ENCODE results near the gene PIK3CB. TPM values are rescaled to one million over a fixed set of nuclear protein-coding genes. Genes with fewer than 3 reads are reported as not detected.
"Not testable (repeated sequence)": the region's sequence is repeated elsewhere in the genome, so short reads cannot be mapped to it uniquely, and the experiment has no call there.

Gene PIK3CB
- total RNA-seq, 1 donor from 2014 or later, result 26.1 TPM

GRCh38 chr3:138696666-138697370 is 137.9 kb downstream of the PIK3CB start:
- no peak for DNase-seq (ENCODE audit: low spot score)
- intact Hi-C loops (cut with DNase I), result no loop called here

GRCh38 chr3:138694287-138695007 is 140.3 kb downstream of the PIK3CB start:
- intact Hi-C loops (cut with DNase I), result no loop called here
- no peak for DNase-seq (ENCODE audit: low spot score)

GRCh38 chr3:138692152-138692551 is 142.6 kb downstream of the PIK3CB start:
- intact Hi-C loops (cut with DNase I), result no loop called here
- no peak for DNase-seq (ENCODE audit: low spot score)

GRCh38 chr3:138691351-138691750 is 143.4 kb downstream of the PIK3CB start:
- DNase-seq (ENCODE audit: low spot score), result no peak
- intact Hi-C loops (cut with DNase I), result no loop called here

- intact Hi-C loops (cut with DNase I), result no loop called here
These were observed 144.7 kb downstream of the PIK3CB start for GRCh38 chr3:138690036-138690435.

GRCh38 chr3:138688871-138689299 is 145.8 kb downstream of the PIK3CB start:
- intact Hi-C loops (cut with DNase I), result no loop called here
- DNase-seq (ENCODE audit: low spot score), result no peak

More at GRCh38 chr3:138690036-138690435, 144.7 kb downstream of the PIK3CB start:
- no peak for DNase-seq (ENCODE audit: low spot score)

- intact Hi-C loops (cut with DNase I), result no loop called here
- DNase-seq (ENCODE audit: low spot score), result no peak
These were observed 147.5 kb downstream of the PIK3CB start for GRCh38 chr3:138687236-138687635.

- DNase-seq (ENCODE audit: low spot score), result no peak
- intact Hi-C loops (cut with DNase I), result no loop called here
These were observed 147.9 kb downstream of the PIK3CB start for GRCh38 chr3:138686771-138687221.

GRCh38 chr3:138684396-138684795 is 150.3 kb downstream of the PIK3CB start:
- no peak for DNase-seq (ENCODE audit: low spot score)
- intact Hi-C loops (cut with DNase I), result no loop called here

- intact Hi-C loops (cut with DNase I), result no loop called here
- no peak for DNase-seq (ENCODE audit: low spot score)
These were observed 152.1 kb downstream of the PIK3CB start for GRCh38 chr3:138682648-138683047.

GRCh38 chr3:138681463-138682220 is 153.1 kb downstream of the PIK3CB start:
- intact Hi-C loops (cut with DNase I), result no loop called here
- no peak for DNase-seq (ENCODE audit: low spot score)

- DNase-seq (ENCODE audit: low spot score); intact Hi-C loops (cut with DNase I): not testable (repeated sequence)
These were observed 153.8 kb downstream of the PIK3CB start for GRCh38 chr3:138680974-138681373.

- no peak for DNase-seq (ENCODE audit: low spot score)
- intact Hi-C loops (cut with DNase I), result no loop called here
These were observed 155.8 kb downstream of the PIK3CB start for GRCh38 chr3:138678874-138679392.

- no peak for DNase-seq (ENCODE audit: low spot score)
- intact Hi-C loops (cut with DNase I), result no loop called here
These were observed 156.6 kb downstream of the PIK3CB start for GRCh38 chr3:138678086-138678485.

GRCh38 chr3:138675393-138675792 is 159.3 kb downstream of the PIK3CB start:
- DNase-seq (ENCODE audit: low spot score), result no peak
- intact Hi-C loops (cut with DNase I), result no loop called here

- intact Hi-C loops (cut with DNase I), result no loop called here
- DNase-seq (ENCODE audit: low spot score), result no peak
These were observed 160.8 kb downstream of the PIK3CB start for GRCh38 chr3:138673641-138674530.

- intact Hi-C loops (cut with DNase I), result no loop called here
- no peak for DNase-seq (ENCODE audit: low spot score)
These were observed 164.3 kb downstream of the PIK3CB start for GRCh38 chr3:138670407-138670806.

GRCh38 chr3:138668107-138668506 is 166.6 kb downstream of the PIK3CB start:
- no peak for DNase-seq (ENCODE audit: low spot score)
- intact Hi-C loops (cut with DNase I), result no loop called here

- intact Hi-C loops (cut with DNase I), result no loop called here
These were observed 177.2 kb downstream of the PIK3CB start for GRCh38 chr3:138657508-138657907.

More at GRCh38 chr3:138657508-138657907, 177.2 kb downstream of the PIK3CB start:
- no peak for DNase-seq (ENCODE audit: low spot score)

All from cardiac septum (tissue), 1 donor.